Left ventricle myocardium superior (tissue), 1 donor: Measurements from ENCODE around the gene COBLL1. TPM values are rescaled to one million over a fixed set of nuclear protein-coding genes. Genes with fewer than 3 reads are reported as not detected.
"Not testable (repeated sequence)": the region's sequence is repeated elsewhere in the genome, so short reads cannot be mapped to it uniquely, and the experiment has no call there.

Experiments used
- ATAC-seq: fragments of 200-7000 bp; cut with Tn5 transposase; one replicate; pipeline ENCODE4 v1.9.1; 2020; ENCODE audit warnings: mild to moderate bottlenecking, moderate library complexity
- DNase-seq: peaks from one replicate; pipeline ENCODE4 v3.0.0-alpha.2; 2020
- intact Hi-C: fragments of 100-400 bp; cut with micrococcal nuclease; formaldehyde crosslinking; loops from one replicate; pipeline ENCODE4 v1.11.0; 2022
- total RNA-seq: library from RNA; stranded (reverse); fragmentation: NEBNext Ultra II Directional; extraction: Animal tissue kit (Norgen Biotek cat#: 25700); gene quantifications from one replicate; pipeline ENCODE4 v1.2.1, GENCODE V29; 2021
- donor health status: DM: no; HTN: yes; CAD: no; lungs with severe emphysema.

The COBLL1 gene
- total RNA-seq, 1 donor from 2014 or later = 17.0 TPM

GRCh38 chr2:164766216-164766953 lies 75.2 kb downstream of the COBLL1 start:
- no peak for ATAC-seq
- DNase-seq = no peak
- intact Hi-C loops = no loop called here

- DNase-seq = no peak
- intact Hi-C loops = no loop called here
- ATAC-seq = no peak
Observed at GRCh38 chr2:164764996-164765395, 76.6 kb downstream of the COBLL1 start.

GRCh38 chr2:164764474-164764873 lies 77.1 kb downstream of the COBLL1 start:
- no peak for ATAC-seq
- no peak for DNase-seq
- intact Hi-C loops = no loop called here

- no peak for ATAC-seq
- intact Hi-C loops = no loop called here
- DNase-seq = no peak
Observed at GRCh38 chr2:164763431-164763830, 78.2 kb downstream of the COBLL1 start.

- DNase-seq (no peak), ATAC-seq (no peak)
- intact Hi-C loops = no loop called here
Observed at GRCh38 chr2:164761737-164762460, 79.7 kb downstream of the COBLL1 start.

GRCh38 chr2:164761201-164761600 lies 80.4 kb downstream of the COBLL1 start:
- ATAC-seq, DNase-seq, intact Hi-C loops: not testable (repeated sequence)

- DNase-seq (no peak), ATAC-seq (no peak)
- intact Hi-C loops = no loop called here
Observed at GRCh38 chr2:164760179-164760578, 81.4 kb downstream of the COBLL1 start.

- no peak for ATAC-seq
- intact Hi-C loops = no loop called here
- no peak for DNase-seq
Observed at GRCh38 chr2:164757934-164758695, 83.5 kb downstream of the COBLL1 start.

- intact Hi-C loops = no loop called here
- DNase-seq = no peak
- no peak for ATAC-seq
Observed at GRCh38 chr2:164756773-164757172, 84.8 kb downstream of the COBLL1 start.

- intact Hi-C loops = no loop called here
- no peak for ATAC-seq
- no peak for DNase-seq
Observed at GRCh38 chr2:164755952-164756351, 85.7 kb downstream of the COBLL1 start.

GRCh38 chr2:164754157-164755093 lies 87.2 kb downstream of the COBLL1 start:
- DNase-seq = no peak
- no peak for ATAC-seq
- intact Hi-C loops = no loop called here

GRCh38 chr2:164752956-164753355 lies 88.7 kb downstream of the COBLL1 start:
- intact Hi-C loops = no loop called here
- DNase-seq (no peak), ATAC-seq (no peak)

GRCh38 chr2:164747783-164748433 lies 93.7 kb downstream of the COBLL1 start:
- no peak for DNase-seq
- ATAC-seq = peak; percentile 66
- intact Hi-C loops = loop anchor here (5.0 kb wide), 1 partner anchor 89 kb away; no protein-coding TSS in a partner anchor

- no peak for ATAC-seq
- intact Hi-C loops = loop anchor here (5.0 kb wide), 1 partner anchor 90 kb away; no protein-coding TSS in a partner anchor
- no peak for DNase-seq
Observed at GRCh38 chr2:164747140-164747539, 94.5 kb downstream of the COBLL1 start.

GRCh38 chr2:164746713-164747112 lies 94.9 kb downstream of the COBLL1 start:
- DNase-seq = no peak
- no peak for ATAC-seq
- intact Hi-C loops = loop anchor here (5.0 kb wide), 1 partner anchor 91 kb away; no protein-coding TSS in a partner anchor

GRCh38 chr2:164745012-164745797 lies 96.4 kb downstream of the COBLL1 start:
- DNase-seq = no peak
- intact Hi-C loops = loop anchor here (5.0 kb wide), 1 partner anchor 92 kb away; no protein-coding TSS in a partner anchor
- ATAC-seq = no peak

GRCh38 chr2:164742738-164743317 lies 98.8 kb downstream of the COBLL1 start:
- DNase-seq = no peak
- no peak for ATAC-seq
- intact Hi-C loops = no loop called here
